ENCODE results near the gene SARDH.

GRCh38 chr9:133664173-133665050 lies 73.7 kb downstream of the SARDH start:
- no peak for TF ChIP-seq POLR2AphosphoS5 (IDR thresholded peaks at IDR 0.05)
- no peak for TF ChIP-seq CTCF (IDR thresholded peaks at IDR 0.05 in 8 of 11, conservative IDR thresholded peaks at IDR 0.05 in 3 of 11)

Data from spleen (tissue), 7 donors.